Right atrium auricular region (tissue), 2 donors: ENCODE results near the gene PLAU. TPM values are rescaled to one million over a fixed set of nuclear protein-coding genes. Genes with fewer than 3 reads are reported as not detected.
"Not testable (repeated sequence)": the region's sequence is repeated elsewhere in the genome, so short reads cannot be mapped to it uniquely, and the experiment has no call there.

Source experiments
- DNase-seq: peaks from one replicate; pipeline ENCODE4 v3.0.0-alpha.2; 2019; ENCODE audit warnings: low spot score
- H3K27ac ChIP-seq, 2 donors: fragments of 200-600 bp; sonication (generic); 1 replicate in 1 of 2; 2 replicates in 1 of 2; pipeline ENCODE4 v1.5.1; 2016 to 2019
- H3K27me3 ChIP-seq, 2 donors: fragments of 200-600 bp; sonication (generic); one replicate each; pipeline versions ENCODE4 v1.5.1 to v1.6.0; 2017 to 2019
- H3K36me3 ChIP-seq: fragments of 200-600 bp; sonication (generic); one replicate; pipeline ENCODE4 v1.5.1; 2016
- H3K4me1 ChIP-seq, 2 donors: fragments of 200-600 bp; sonication (generic); one replicate each; pipeline versions ENCODE4 v1.5.1 to v1.6.0; 2017 to 2019
- H3K4me3 ChIP-seq, 2 donors: fragments of 200-600 bp; sonication (generic); 1 replicate in 1 of 2; 2 replicates in 1 of 2; pipeline ENCODE4 v1.5.1; 2017 to 2019; ENCODE audit warnings: mild to moderate bottlenecking in 1 of 2, moderate library complexity in 1 of 2
- H3K9me3 ChIP-seq, 2 donors: fragments of 200-600 bp; sonication (generic); one replicate each; pipeline ENCODE4 v1.5.1; 2019
- total RNA-seq, 2 donors: library from RNA; depleted of rRNA; stranded (reverse); fragments of >200 nt; gene quantifications; one replicate each; pipeline ENCODE4 v1.1.0, GENCODE V29; 2016
- TF ChIP-seq, protein P1 (sequence below), 2 donors: fragments of 200-600 bp; sonication (generic); IDR thresholded peaks; one replicate each; pipeline ENCODE4 v1.5.1; 2019; ENCODE audit warnings: antibody characterized with exemption in 2 of 2

The PLAU gene
- total RNA-seq, 2 donors from 2014 or later, result 3.9 to 4.6 TPM

GRCh38 chr10:73890261-73890660 lies 20.7 kb upstream of the PLAU start:
- no peaks in the 10 kb centered on the region for H3K9me3 ChIP-seq
- TF ChIP-seq, protein P1, sequence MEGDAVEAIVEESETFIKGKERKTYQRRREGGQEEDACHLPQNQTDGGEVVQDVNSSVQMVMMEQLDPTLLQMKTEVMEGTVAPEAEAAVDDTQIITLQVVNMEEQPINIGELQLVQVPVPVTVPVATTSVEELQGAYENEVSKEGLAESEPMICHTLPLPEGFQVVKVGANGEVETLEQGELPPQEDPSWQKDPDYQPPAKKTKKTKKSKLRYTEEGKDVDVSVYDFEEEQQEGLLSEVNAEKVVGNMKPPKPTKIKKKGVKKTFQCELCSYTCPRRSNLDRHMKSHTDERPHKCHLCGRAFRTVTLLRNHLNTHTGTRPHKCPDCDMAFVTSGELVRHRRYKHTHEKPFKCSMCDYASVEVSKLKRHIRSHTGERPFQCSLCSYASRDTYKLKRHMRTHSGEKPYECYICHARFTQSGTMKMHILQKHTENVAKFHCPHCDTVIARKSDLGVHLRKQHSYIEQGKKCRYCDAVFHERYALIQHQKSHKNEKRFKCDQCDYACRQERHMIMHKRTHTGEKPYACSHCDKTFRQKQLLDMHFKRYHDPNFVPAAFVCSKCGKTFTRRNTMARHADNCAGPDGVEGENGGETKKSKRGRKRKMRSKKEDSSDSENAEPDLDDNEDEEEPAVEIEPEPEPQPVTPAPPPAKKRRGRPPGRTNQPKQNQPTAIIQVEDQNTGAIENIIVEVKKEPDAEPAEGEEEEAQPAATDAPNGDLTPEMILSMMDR (IDR thresholded peaks at IDR 0.05), result no peak
- no peaks in the 10 kb centered on the region for H3K27me3 ChIP-seq
- H3K36me3 ChIP-seq, result no peaks in the 10 kb centered on the region
- H3K4me3 ChIP-seq, result no peak overlapping the region
- no peak for DNase-seq
- H3K4me1 ChIP-seq, result peaks cover 0 to 31% of the 10 kb centered on the region in 2 donors
- H3K27ac ChIP-seq, result no peak overlapping the region

- DNase-seq, H3K4me3 ChIP-seq: not testable (repeated sequence)
Measured at GRCh38 chr10:73890830-73891229, 20.1 kb upstream of the PLAU start.

GRCh38 chr10:73891540-73891939 lies 19.4 kb upstream of the PLAU start:
- DNase-seq, result no peak
- no peaks in the 10 kb centered on the region for H3K36me3 ChIP-seq
- H3K4me3 ChIP-seq, result no peak overlapping the region
- peaks cover 0 to 26% of the 10 kb centered on the region in 2 donors for H3K4me1 ChIP-seq
- no peaks in the 10 kb centered on the region for H3K9me3 ChIP-seq
- TF ChIP-seq, protein P1 (IDR thresholded peaks at IDR 0.05), result no peak
- no peaks in the 10 kb centered on the region for H3K27me3 ChIP-seq
- no peak overlapping the region for H3K27ac ChIP-seq

More at GRCh38 chr10:73890830-73891229, 20.1 kb upstream of the PLAU start:
- H3K9me3 ChIP-seq, H3K27me3 ChIP-seq, H3K36me3 ChIP-seq, H3K27ac ChIP-seq: not testable (repeated sequence)
- H3K4me1 ChIP-seq, result peaks cover 0 to 31% of the 10 kb centered on the region in 2 donors

DNA sequence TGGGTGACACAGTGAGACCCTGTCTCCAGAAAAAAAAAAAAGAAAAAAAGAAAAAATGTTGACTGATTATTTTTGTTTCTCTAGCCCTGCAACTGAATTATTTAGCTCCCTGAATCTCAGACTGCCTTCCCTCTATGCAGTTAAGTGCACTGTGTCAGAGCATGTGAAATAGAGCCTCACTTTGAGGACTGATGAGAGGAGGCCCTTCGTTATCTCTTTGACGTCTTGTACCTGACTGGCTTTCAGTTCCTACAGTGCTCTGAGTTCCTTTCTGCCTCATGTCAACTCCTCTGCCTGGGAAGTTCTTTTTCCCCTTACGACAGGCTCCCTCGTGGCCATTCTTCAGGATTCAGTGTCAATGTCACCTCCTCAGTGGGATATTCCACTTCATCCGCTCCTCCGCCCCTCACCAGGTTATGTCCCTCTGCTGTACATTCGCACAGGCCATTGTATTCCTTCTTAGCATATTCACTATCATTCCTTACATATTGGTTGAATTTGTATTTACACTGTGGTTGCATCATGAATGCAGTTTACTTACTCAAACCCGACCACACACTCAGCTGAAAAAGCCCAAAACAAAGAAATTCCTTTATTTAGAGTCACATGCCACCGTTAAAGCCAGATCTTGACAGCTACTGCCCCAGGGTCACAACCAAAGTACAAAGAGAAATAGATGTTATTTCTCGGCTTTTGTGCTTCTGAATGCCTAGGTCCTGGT lies 18.5 kb upstream of the PLAU start:
- H3K36me3 ChIP-seq, result no peaks in the 10 kb centered on the region
- H3K27me3 ChIP-seq, result no peaks in the 10 kb centered on the region
- TF ChIP-seq, protein P1 (IDR thresholded peaks at IDR 0.05), result no peak
- peaks cover 0 to 17% of the 10 kb centered on the region in 2 donors for H3K4me1 ChIP-seq
- DNase-seq, result no peak
- H3K4me3 ChIP-seq, result no peak overlapping the region
- H3K9me3 ChIP-seq, result no peaks in the 10 kb centered on the region
- H3K27ac ChIP-seq, result no peak overlapping the region

DNA sequence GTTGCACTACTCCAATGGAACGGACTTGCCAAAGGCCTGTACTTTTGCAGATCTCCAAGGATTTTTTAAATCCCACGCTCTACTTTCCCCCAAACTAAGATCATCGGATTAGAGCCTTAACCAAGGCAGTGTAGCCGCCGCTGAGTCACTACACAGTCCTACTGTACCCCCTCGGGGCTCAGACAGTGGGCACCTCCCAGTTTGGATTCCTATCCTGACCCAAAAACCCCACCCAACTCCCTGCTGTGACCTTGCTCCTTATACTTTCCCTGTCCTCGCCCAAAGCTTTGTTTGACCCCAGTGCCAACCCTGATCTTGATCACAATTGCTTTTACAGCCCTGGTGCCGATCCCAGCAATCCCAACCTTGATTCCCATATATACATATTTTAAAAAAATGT lies 17.5 kb upstream of the PLAU start:
- TF ChIP-seq, protein P1 (IDR thresholded peaks at IDR 0.05), result no peak
- H3K36me3 ChIP-seq, result no peaks in the 10 kb centered on the region
- no peaks in the 10 kb centered on the region for H3K9me3 ChIP-seq
- peaks cover 0 to 7% of the 10 kb centered on the region in 2 donors for H3K4me1 ChIP-seq
- no peak for DNase-seq
- no peaks in the 10 kb centered on the region for H3K27me3 ChIP-seq
- H3K27ac ChIP-seq, result no peak overlapping the region
- H3K4me3 ChIP-seq, result no peak overlapping the region

DNA sequence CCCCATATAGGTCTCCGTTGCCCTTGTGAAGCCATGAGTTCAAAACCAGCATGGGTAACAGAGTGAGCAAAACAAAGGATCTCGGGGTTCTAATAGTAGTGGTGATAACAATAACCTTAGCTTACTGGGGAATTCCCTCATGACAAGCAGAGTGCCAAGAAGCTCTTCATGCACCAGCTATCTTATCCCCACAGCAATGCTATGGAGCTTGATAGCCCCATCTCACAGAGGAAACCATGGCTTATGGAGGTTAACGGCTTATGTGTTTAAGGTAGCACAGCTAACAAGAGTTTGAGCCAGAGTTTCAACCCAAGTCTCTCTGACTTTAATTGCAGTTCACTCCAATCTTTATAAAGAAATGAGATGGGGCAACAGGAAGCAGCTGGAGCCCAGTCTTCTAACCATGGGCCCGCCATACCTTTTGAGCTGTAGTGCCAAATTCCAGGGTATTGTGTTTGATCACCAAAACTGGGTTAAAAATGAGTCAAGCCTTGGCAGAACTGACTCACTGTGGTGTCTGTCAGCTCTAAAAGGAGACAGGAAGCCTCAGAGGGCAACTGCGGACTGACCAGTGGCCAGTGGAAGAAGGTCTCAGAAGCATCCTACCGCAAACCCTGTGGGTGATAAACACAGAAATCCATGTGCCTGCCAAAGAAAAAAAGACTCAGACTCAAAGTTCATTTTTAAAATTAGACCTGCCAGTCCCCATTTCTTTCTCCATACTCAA lies 16.5 kb upstream of the PLAU start:
- H3K27me3 ChIP-seq, result no peaks in the 10 kb centered on the region
- TF ChIP-seq, protein P1 (IDR thresholded peaks at IDR 0.05), result no peak
- no peak overlapping the region for H3K27ac ChIP-seq
- H3K9me3 ChIP-seq, result no peaks in the 10 kb centered on the region
- no peaks in the 10 kb centered on the region for H3K36me3 ChIP-seq
- H3K4me1 ChIP-seq, result no peaks in the 10 kb centered on the region
- DNase-seq, result no peak
- H3K4me3 ChIP-seq, result no peak overlapping the region

- H3K36me3 ChIP-seq, H3K27ac ChIP-seq, H3K4me1 ChIP-seq, H3K27me3 ChIP-seq, H3K4me3 ChIP-seq, DNase-seq, H3K9me3 ChIP-seq: not testable (repeated sequence)
Measured at GRCh38 chr10:73895381-73895780, 15.6 kb upstream of the PLAU start.
